HG02623 (cell line): Measurements from ENCODE around the gene IFITM2.

Experiments used
- ATAC-seq: cut with Tn5 transposase; IDR thresholded peaks from one replicate; pipeline ENCODE4 v1.9.1; 2021; ENCODE audit warnings: moderate library complexity; ENCODE audit not compliant: unreplicated experiment

IFITM2 gene

GRCh38 chr11:292211-293121, 15.2 kb upstream of the IFITM2 start:
- ATAC-seq, result no peak

DNA sequence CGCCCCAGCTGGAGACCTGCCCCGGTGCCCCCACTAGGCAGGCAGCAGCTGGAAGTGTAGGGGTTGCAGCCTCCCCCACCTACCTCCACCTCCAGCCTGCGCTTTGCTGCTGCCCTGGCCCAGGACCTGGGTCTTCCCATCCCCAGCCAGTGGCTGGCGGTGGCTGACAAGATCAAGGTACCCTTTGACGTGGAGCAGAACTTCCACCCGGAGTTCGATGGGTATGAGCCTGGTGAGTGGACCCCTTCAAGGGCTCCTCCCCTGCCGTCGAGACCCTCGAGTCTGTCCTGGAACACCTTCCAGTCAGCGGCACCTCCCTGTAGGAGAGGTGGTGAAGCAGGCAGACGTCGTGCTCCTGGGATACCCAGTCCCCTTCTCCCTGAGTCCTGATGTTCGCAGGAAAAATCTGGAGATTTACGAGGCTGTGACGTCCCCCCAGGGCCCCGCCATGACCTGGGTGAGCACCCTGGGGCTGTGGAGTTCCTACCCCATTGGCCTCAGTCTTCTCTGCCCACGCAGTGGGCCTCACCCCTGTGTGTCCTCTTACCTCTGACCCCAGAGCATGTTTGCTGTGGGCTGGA, 14.3 kb upstream of the IFITM2 start:
- ATAC-seq, result no peak

- no peak for ATAC-seq
Measured at GRCh38 chr11:293852-294661, 13.6 kb upstream of the IFITM2 start.

DNA sequence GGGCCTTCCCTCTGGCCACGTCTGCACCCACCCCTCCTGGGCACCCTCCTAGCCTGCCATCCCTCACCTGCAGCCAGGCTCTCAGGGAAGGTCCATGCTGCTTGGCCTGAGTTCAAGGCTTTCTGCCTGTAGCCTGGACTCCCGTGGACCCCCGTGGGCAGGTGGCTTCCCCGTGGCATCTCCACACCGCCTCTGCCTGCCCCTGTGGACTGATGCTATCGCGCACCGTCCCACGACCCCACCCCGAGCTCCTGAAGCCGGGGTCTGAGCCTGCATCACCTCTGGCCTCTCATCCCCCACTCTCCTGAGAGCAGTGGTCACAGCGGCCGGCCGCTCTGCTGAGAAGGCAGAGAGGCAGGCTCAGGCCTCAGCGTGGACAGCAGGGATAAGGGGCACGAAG, 12.8 kb upstream of the IFITM2 start:
- no peak for ATAC-seq

GRCh38 chr11:295351-296170, 12.1 kb upstream of the IFITM2 start:
- no peak for ATAC-seq

DNA sequence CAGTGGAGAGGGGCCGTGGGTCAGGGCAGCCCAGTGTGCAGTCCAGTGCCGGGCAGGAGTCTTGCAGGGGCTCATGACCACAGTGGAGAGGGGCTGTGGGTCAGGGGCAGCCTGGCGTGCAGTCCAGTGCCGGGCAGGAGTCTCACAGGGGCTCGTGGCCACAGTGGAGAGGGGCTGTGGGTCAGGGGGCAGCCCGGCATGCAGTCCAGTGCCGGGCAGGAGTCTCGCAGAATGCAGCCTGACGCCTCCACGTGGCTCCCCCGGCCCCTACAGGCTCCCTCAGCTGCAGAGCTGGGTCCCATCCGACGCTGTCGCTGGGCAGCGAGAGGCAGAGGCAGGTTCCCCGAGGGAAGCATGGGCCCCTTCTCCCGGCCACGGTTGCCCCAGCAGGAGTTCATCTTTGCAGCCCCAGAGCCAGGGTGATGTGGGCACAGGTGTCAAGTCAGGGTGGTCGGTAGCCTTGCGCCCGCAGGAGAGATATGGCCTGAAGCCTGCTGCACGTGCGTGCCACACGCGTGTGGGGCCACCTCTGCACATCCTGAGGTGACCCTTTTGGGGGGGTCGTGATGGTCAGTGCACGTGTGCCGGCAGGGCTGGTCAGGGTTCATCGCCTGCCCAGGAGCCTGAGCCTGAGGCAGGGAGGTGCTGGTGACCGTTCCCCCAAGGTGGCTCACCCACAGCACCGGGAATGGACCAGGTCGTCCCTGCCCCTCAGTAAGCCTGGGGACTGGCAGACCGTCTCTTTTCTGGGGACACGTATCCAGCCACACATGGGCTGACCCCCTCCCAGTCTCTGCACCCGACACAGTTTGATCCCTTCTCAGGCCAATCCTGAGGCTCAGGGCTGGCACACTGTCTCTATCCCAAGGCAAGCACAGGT, 11.2 kb upstream of the IFITM2 start:
- ATAC-seq, result no peak

DNA sequence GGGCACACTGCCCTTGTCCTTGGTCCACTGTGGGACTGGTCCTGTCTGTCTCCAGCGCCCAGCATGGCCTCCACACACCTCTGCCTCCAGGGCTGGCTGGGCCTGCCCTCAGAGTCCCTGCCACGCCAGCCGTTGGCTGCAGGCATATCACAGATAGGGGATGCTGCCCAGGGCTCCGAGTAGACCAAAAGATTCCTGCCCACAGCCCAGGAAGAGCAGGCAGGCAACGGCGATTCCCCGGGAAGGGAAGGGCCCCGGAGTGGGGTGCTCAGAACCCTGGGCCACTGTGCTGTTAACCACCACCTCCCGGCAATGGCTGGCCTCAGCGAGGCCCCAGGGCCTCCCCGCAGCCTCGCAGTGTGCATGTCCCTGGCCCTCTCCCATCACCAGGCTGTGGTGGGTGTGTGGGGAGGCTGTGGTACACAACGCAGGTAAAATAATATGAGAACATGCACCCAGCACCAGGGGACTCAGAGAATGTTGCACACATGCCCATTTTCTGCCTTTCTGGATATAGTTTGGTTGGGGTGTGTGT, 10.5 kb upstream of the IFITM2 start:
- no peak for ATAC-seq

DNA sequence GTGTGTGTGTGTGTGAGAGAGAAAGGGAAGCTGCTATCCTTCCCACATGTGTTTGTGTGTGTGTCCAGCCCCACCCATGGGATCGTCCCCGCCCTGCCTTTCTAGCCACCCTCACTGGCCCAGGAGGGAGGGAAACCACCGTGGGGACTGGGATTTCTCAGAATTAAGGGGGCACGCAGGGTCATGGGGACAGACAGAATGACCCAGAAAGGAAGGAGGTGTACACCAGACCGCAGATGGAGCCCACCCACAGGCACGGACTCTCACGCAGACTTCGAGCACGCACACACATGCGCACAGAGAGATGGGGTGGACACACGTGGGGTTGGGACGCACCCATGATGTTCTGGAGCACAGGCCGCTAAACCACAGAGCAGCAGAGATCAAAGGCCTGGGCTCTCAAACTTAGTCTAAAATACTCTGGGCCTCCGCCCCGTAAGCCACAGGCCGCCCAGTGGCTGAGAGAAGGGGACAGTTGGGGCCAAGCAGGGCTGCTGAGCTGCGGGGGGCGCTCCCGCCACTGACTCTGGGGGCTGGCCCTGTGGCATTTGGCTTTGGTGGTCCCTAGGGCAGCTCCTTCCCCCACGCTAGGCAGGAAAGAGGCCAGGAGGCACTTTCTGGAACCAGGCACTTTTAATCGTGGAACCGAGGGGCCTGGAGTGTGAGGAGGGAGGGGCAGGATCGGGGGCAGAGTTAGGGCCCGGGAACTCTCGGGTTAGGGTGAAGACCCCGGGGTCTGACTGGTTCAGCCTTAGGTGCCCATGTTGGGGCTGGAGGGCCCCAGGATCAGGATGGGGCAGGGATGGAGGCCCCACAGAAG, 9.8 kb upstream of the IFITM2 start:
- no peak for ATAC-seq

GRCh38 chr11:298406-299065, 9.1 kb upstream of the IFITM2 start:
- no peak for ATAC-seq

- no peak for ATAC-seq
Measured at GRCh38 chr11:299081-299891, 8.3 kb upstream of the IFITM2 start, which contains the start of gene IFITM5. TSS of gene IFITM5 (minus strand) at chr11:299526. CDS start at chr11:299490, 36 bp downstream.

- no peak for ATAC-seq
Measured at GRCh38 chr11:299951-300735, 7.5 kb upstream of the IFITM2 start.

DNA sequence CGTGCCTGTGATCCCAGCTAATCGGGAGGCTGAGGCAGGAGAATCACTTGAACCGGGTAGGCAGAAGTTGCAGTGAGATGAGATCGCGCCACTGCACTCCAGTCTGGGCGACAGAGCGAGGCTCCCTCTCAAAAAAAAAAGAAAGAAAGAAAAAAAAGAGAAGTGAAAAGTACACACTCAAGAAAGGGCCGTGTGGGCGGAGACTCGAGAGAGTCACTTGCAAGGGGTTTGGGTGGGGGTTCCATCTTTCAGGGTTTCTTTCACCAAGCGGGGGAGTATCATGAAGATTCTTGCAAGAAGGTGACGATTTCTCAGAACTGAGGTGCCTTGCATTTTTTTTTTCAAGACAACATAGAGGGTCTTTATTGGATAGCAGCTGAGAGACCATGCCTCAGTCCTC, 4.3 kb upstream of the IFITM2 start:
- no peak for ATAC-seq

GRCh38 chr11:304061-304506, 3.5 kb upstream of the IFITM2 start:
- no peak for ATAC-seq

DNA sequence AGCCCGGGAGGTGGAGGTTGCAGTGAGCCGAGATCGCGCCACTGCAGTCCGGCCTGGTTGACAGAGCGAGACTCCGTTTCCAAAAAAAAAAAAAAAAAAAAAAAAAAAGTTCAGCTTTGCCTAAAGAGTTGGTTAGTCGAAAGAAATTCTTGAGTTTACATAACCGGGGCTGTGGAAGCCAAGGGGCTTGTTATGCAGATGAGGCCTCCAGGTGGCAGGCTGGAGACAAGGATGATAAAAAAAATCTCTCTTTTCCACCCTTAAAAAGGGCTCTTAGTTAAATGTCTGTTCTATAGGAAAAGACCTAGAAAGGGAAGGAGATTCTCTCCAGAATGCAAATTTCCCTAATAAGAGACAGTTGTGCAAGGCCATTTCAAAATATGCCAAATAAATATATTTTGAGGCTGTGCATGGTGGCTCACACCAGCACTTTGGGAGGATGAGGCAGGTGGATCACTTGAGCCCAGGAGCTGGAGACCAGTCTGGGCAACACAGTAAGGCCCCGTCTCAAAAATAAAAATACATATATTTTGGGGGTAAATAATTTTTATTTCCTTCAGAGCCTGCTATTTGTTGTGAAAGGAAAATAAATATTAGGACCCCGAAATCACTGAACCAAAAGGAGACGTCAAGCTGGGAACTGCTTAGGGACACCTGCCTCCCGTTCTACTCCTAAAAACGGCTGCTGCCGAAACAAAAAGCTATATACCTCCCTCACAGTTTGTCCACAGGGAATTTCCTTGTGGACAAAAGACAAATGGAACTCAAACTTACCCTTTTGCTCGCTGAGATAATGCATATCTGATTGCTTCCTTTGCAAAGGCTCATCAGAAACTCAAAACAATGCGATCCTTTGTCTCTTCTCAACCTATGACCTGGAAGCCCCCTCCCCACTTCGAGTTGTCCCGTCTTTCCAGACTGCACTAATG, 2.4 kb upstream of the IFITM2 start:
- ATAC-seq, result no peak

- no peak for ATAC-seq
Measured at GRCh38 chr11:305844-306211, 1.8 kb upstream of the IFITM2 start.
